Cardiac fibroblast (primary cell): Measurements from ENCODE around the gene IRGC.

Source experiments
- DNase-seq, 2 donors: peaks; one replicate each; pipeline versions ENCODE4 v3.0.0 to v3.0.0-alpha.2; 2010; ENCODE audit warnings: low read depth in 2 of 2
- H3K4me3 ChIP-seq, 2 donors: replicated peaks in 1 of 2; 1 replicate in 1 of 2; 2 replicates in 1 of 2; pipeline ENCODE4 v1.5.1; 2011; ENCODE audit warnings: low read depth in 2 of 2, low read length in 2 of 2, mild to moderate bottlenecking in 2 of 2, moderate library complexity in 1 of 2
- CTCF ChIP-seq: IDR thresholded peaks from one replicate; pipeline ENCODE4 v1.5.1; 2011; ENCODE audit warnings: low read depth, mild to moderate bottlenecking, low read length, inconsistent platforms

IRGC gene

GRCh38 chr19:43741075-43741825, 25.4 kb downstream of the IRGC start:
- DNase-seq, result no peak
- H3K4me3 ChIP-seq, result no peak overlapping the region
- TF ChIP-seq CTCF, result no peak

- no peak overlapping the region for H3K4me3 ChIP-seq
- peak; percentile 66 to 67 for DNase-seq
- TF ChIP-seq CTCF, result no peak
Observed at GRCh38 chr19:43743059-43743458, 27.2 kb downstream of the IRGC start.

- no peak overlapping the region for H3K4me3 ChIP-seq
- DNase-seq, result no peak
- no peak for TF ChIP-seq CTCF
Observed at GRCh38 chr19:43747557-43748204, 31.8 kb downstream of the IRGC start.

- H3K4me3 ChIP-seq, result no peak overlapping the region
- TF ChIP-seq CTCF, result no peak
- no peak for DNase-seq
Observed at GRCh38 chr19:43748205-43748594, 32.3 kb downstream of the IRGC start.

GRCh38 chr19:43748685-43749084, 32.8 kb downstream of the IRGC start:
- no peak overlapping the region for H3K4me3 ChIP-seq
- DNase-seq, result no peak
- TF ChIP-seq CTCF, result no peak

GRCh38 chr19:43749152-43749551, 33.3 kb downstream of the IRGC start:
- DNase-seq, result no peak
- no peak for TF ChIP-seq CTCF
- no peak overlapping the region for H3K4me3 ChIP-seq
